ENCODE results near the gene KLRC4. TPM values are rescaled to one million over a fixed set of nuclear protein-coding genes. Genes with fewer than 3 reads are reported as not detected.

Gene KLRC4, protein sequence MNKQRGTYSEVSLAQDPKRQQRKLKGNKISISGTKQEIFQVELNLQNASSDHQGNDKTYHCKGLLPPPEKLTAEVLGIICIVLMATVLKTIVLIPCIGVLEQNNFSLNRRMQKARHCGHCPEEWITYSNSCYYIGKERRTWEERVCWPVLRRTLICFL
- not detected in 2 replicates for total RNA-seq

DNA sequence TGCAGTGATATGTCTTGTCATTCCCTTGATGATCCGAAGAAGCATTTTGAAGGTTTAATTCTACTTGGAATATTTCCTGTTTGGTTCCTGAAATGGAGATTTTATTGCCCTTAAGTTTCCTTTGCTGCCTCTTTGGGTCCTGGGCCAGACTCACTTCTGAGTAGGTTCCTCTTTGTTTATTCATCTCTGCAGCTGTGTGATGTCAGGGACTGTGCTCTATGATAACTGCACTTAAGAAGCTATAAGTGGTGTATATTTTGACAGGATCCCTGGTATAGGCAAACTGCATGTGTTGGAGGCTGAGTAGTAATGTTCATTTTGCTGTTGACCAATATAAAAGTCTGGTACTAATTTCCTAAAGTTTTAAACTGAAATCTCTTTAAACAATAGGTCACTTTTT, at the start of gene KLRC4:
TSS of gene KLRC4 (minus strand) at position 366 of the 400 bp plus-strand sequence. CDS start at position 184, 182 bp downstream.

DNA sequence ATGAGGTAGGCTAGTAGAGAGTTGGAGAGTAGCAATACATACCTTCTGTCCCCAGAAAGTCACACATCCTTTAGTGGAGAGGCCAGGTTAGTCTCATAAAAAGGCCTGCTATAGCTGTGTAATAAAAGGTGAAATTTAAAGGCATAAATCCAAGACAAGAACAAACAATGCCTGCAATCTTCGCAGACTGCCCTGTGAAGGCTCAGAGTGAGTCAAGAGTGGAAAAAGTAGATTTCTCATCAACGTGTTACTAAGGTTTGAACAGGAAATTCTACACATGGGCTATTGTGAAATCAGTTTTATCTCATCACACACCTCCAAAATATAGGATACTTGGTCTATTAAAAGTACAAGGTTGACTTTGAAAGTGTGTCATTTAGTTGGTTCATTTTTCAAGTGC, 43.6 kb upstream of the KLRC4 start, which contains the start of gene KLRC1:
TSS of gene KLRC1 (minus strand) at position 222 of the 400 bp plus-strand sequence. CDS start 2,221 bp downstream, outside the sequence.

DNA sequence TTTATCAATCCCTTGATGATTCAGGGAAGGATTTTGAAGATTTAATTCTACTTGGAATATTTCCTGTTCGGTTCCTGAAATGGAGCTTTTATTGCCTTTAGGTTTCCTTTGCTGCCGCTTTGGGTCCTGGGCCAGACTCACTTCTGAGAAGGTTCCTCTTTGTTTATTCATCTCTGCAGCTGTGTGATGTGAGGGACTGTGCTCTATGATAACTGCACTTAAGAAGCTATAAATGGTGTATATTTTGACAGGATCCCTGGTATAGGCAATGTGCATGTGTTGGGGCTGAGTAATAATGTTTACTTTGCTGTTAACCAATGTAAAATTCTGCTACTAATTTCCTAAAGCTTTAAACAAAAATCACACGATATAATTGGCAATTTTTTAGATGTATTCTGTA, 26.3 kb upstream of the KLRC4 start, which contains the start of gene KLRC2:
TSS of gene KLRC2 (minus strand) at position 195 of the 400 bp plus-strand sequence. CDS start at position 171, 24 bp downstream.

DNA sequence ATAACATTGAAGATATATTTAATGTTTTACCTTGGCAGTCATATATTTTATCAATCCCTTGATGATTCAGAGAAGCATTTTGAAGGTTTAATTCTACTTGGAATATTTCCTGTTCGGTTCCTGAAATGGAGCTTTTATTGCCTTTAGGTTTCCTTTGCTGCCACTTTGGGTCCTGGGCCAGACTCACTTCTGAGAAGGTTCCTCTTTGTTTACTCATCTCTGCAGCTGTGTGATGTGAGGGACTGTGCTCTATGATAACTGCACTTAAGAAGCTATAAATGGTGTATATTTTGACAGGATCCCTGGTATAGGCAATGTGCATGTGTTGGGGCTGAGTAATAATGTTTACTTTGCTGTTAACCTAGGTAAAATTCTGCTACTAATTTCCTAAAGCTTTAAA, 10.8 kb upstream of the KLRC4 start, which contains the start of gene KLRC3:
TSS of gene KLRC3 (minus strand) at position 262 of the 400 bp plus-strand sequence. CDS start at position 217, 45 bp downstream.

DNA sequence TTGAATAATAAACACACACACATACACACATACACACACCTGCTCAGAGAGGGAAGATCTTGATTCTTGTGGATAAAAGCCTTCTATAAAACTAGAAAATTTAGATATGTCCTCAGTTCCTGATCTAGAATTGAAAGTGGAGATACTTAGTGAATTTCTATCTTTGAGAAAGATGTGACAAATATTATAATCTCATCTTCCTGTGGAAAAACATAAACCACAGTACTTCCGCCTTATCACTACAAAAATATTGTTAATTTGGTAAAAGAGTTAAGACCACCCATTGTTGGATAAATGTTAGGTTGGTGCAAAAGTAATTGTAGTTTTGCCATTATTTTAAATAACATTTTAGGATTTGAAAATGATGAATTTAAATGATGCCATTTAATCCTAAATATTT, 19.7 kb downstream of the KLRC4 start, which contains the start of gene KLRK1:
TSS of gene KLRK1 (minus strand) at position 138 of the 400 bp plus-strand sequence. CDS start 1,231 bp downstream, outside the sequence.

Other genes starting within 250 kb of the KLRC4 start
- gene OLR1, start 237.6 kb downstream of the KLRC4 start, total RNA-seq, result not detected in 2 replicates
- under 0.01 TPM in 1 of 2 replicates, not detected in the other for gene TMEM52B, start 230.7 kb downstream of the KLRC4 start, total RNA-seq
- gene GABARAPL1, start 196.9 kb downstream of the KLRC4 start, total RNA-seq, result 45.7 and 105 TPM in 2 replicates
- gene KLRD1, start 101.9 kb downstream of the KLRC4 start, total RNA-seq, result under 0.01 TPM in 2 replicates
- gene KLRK1, start 19.7 kb downstream of the KLRC4 start, total RNA-seq, result not detected in 2 replicates
- gene KLRC3, start 10.8 kb upstream of the KLRC4 start, total RNA-seq, result not detected in 2 replicates
- gene KLRC2, start 26.3 kb upstream of the KLRC4 start, total RNA-seq, result not detected in 2 replicates
- not detected in 2 replicates for gene KLRC1, start 43.6 kb upstream of the KLRC4 start, total RNA-seq
- gene EIF2S3B, start 96.1 kb upstream of the KLRC4 start, total RNA-seq, result 0.96 and 2.6 TPM in 2 replicates
- gene MAGOHB, start 203.9 kb upstream of the KLRC4 start, total RNA-seq, result 9.8 and 15.3 TPM in 2 replicates